SK-N-SH (cell line): ENCODE data around the gene HIPK1. TPM values are rescaled to one million over a fixed set of nuclear protein-coding genes. Genes with fewer than 3 reads are reported as not detected.
A peak's percentile ranks its signal among the peaks of the same experiment; 100 is the strongest.

ENCODE experiments used
- CTCF ChIA-PET: fragments of 300-600, 350-600 bp; formaldehyde crosslinking; extraction: SDS; loops from one replicate; lab custom pipeline; 2021; lab: Yijun Ruan, JAX
- POLR2A ChIA-PET: fragments of 350-600 bp; sonication (Branson Sonifier 250); formaldehyde crosslinking; extraction: SDS; loops from one replicate; lab custom pipeline; 2020; ENCODE audit warnings: antibody characterized with exemption, inconsistent platforms; lab: Yijun Ruan, JAX
- DNase-seq: peaks from one replicate; pipeline ENCODE4 v3.0.0; 2012
- H2AFZ ChIP-seq: fragments of 200-600 bp; sonication (generic); 2 replicates; pipeline ENCODE4 v1.8.1; 2016; ENCODE audit warnings: antibody characterized with exemption, mild to moderate bottlenecking, low read depth
- H3F3A ChIP-seq: fragments of 200-600 bp; sonication (generic); replicated peaks from 2 replicates; pipeline ENCODE3; 2016; ENCODE audit warnings: antibody characterized with exemption, mild to moderate bottlenecking; ENCODE audit not compliant: insufficient read depth
- H3K27ac ChIP-seq, 2 experiments: fragments of 200-500 bp in 1 of 2; fragments of 200-600 bp in 1 of 2; sonication (Bioruptor generic) in 1 of 2; sonication (generic), shearing (Covaris generic) in 1 of 2; 2 replicates each; pipeline versions ENCODE4 v1.5.1 to v1.6.1; 2014 to 2016; ENCODE audit warnings: low read depth in 2 of 2, inconsistent platforms in 1 of 2, low read length in 1 of 2, mild to moderate bottlenecking in 1 of 2, mixed read lengths in 1 of 2
- H3K27me3 ChIP-seq: fragments of 200-600 bp; sonication (generic), shearing (Covaris generic); 2 replicates; pipeline ENCODE4 v1.6.1; 2016; ENCODE audit warnings: mixed run types; ENCODE audit not compliant: insufficient read depth
- H3K36me3 ChIP-seq, 2 experiments: fragments of 200-500 bp in 1 of 2; fragments of 200-600 bp in 1 of 2; sonication (Bioruptor generic) in 1 of 2; sonication (generic) in 1 of 2; replicated peaks in 1 of 2; 2 replicates each; pipeline versions ENCODE3 to v1.5.1; 2014 to 2016; ENCODE audit warnings: low read length in 1 of 2, mild to moderate bottlenecking in 1 of 2; ENCODE audit not compliant: insufficient read depth in 2 of 2, control insufficient read depth in 1 of 2
- H3K4me1 ChIP-seq, 2 experiments: fragments of 200-500 bp in 1 of 2; fragments of 200-600 bp in 1 of 2; sonication (Bioruptor generic) in 1 of 2; sonication (generic), shearing (Covaris generic) in 1 of 2; 2 replicates each; pipeline versions ENCODE4 v1.5.1 to v1.6.1; 2014 to 2016; ENCODE audit warnings: low read depth in 1 of 2, low read length in 1 of 2, mixed run types in 1 of 2; ENCODE audit not compliant: insufficient read depth in 2 of 2, control insufficient read depth in 1 of 2
- H3K4me2 ChIP-seq: fragments of 200-600 bp; sonication (generic), shearing (Covaris generic); 2 replicates; pipeline ENCODE4 v1.6.1; 2017; ENCODE audit warnings: mixed run types
- H3K4me3 ChIP-seq, 2 experiments: fragments of 200-500 bp in 1 of 2; fragments of 200-600 bp in 1 of 2; sonication (Bioruptor generic) in 1 of 2; sonication (generic), shearing (Covaris generic) in 1 of 2; 2 replicates each; pipeline versions ENCODE4 v1.5.1 to v1.8.1; 2014 to 2016; ENCODE audit warnings: low read depth in 2 of 2, inconsistent platforms in 1 of 2, low read length in 1 of 2, mild to moderate bottlenecking in 1 of 2, mixed read lengths in 1 of 2, moderate library complexity in 1 of 2
- H3K79me2 ChIP-seq: fragments of 200-600 bp; sonication (generic); 2 replicates; pipeline ENCODE4 v1.8.1; 2017; ENCODE audit warnings: mild to moderate bottlenecking; ENCODE audit not compliant: insufficient read depth
- H3K9ac ChIP-seq: fragments of 200-600 bp; sonication (generic); 2 replicates; pipeline ENCODE4 v1.6.1; 2017; ENCODE audit warnings: mixed run types
- H3K9me2 ChIP-seq: fragments of 200-600 bp; sonication (generic); 2 replicates; pipeline ENCODE4 v1.6.1; 2017; ENCODE audit warnings: mixed run types
- H3K9me3 ChIP-seq: fragments of 200-600 bp; sonication (generic); 2 replicates; pipeline ENCODE4 v1.6.1; 2017; ENCODE audit warnings: mixed run types, mild to moderate bottlenecking, moderate library complexity
- H4K20me1 ChIP-seq: fragments of 200-600 bp; sonication (generic); 2 replicates; pipeline ENCODE4 v1.6.1; 2017; ENCODE audit warnings: mild to moderate bottlenecking, mixed run types; ENCODE audit not compliant: insufficient read depth
- CTCF ChIP-seq: fragments of 200-600 bp; sonication (generic); IDR thresholded peaks from 2 replicates; pipeline ENCODE4 v1.6.1; 2017; ENCODE audit warnings: antibody characterized with exemption, mild to moderate bottlenecking, moderate library complexity
- ELF1 ChIP-seq: IDR thresholded peaks from 2 replicates; pipeline ENCODE4 v1.4.0; 2012
- GATA2 ChIP-seq: sonication (generic); formaldehyde crosslinking; IDR thresholded peaks from 2 replicates; pipeline ENCODE4 v1.5.0; 2020; ENCODE audit warnings: mild to moderate bottlenecking, missing genetic modification reagents
- RAD21 ChIP-seq: IDR thresholded peaks from 2 replicates; pipeline ENCODE4 v1.6.1; 2012; ENCODE audit warnings: mild to moderate bottlenecking, low read length
- SMC3 ChIP-seq: IDR thresholded peaks from 2 replicates; pipeline ENCODE4 v1.6.1; 2012; ENCODE audit warnings: low read depth, low read length, improper control_type of control experiment
- USF2 ChIP-seq: fragments of 150-350 bp; IDR thresholded peaks from 2 replicates; pipeline ENCODE4 v1.6.1; 2017; ENCODE audit warnings: antibody characterized with exemption, low read length, low read depth, borderline replicate concordance
- WGBS: methylation state at CpG from one replicate; pipeline ENCODE4 v1.1.6; 2017; ENCODE audit warnings: low lambda C conversion rate; 5-methylcytosine and 5-hydroxymethylcytosine counted together
- polyA plus RNA-seq, 3 experiments: library from polyadenylated mRNA; depleted of rRNA; stranded (reverse); fragments of >200 nt; gene quantifications; 2 replicates each; pipeline ENCODE4 v1.2.3, GENCODE V29; 2012

The HIPK1 gene
- polyA plus RNA-seq, 1 of the 3 experiments (the other 2 are of a cell fraction), result 7.1 TPM

DNA sequence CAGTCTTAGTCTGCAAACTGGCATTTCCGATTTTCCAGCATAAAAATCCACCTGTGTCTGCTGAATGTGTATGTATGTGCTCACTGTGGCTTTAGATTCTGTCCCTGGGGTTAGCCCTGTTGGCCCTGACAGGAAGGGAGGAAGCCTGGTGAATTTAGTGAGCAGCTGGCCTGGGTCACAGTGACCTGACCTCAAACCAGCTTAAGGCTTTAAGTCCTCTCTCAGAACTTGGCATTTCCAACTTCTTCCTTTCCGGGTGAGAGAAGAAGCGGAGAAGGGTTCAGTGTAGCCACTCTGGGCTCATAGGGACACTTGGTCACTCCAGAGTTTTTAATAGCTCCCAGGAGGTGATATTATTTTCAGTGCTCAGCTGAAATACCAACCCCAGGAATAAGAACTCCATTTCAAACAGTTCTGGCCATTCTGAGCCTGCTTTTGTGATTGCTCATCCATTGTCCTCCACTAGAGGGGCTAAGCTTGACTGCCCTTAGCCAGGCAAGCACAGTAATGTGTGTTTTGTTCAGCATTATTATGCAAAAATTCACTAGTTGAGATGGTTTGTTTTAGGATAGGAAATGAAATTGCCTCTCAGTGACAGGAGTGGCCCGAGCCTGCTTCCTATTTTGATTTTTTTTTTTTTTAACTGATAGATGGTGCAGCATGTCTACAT is 47.6 kb downstream of the HIPK1 start:
- Histone ChIP-seq H3K9ac (no peak overlapping the region), H3K4me2 (peak overlapping the region; percentile 29; the same call in 1 of the 2 replicates), H2AFZ (no peak overlapping the region), H3K79me2 (no peaks in the 10 kb centered on the region), H3K27me3 (no peaks in the 10 kb centered on the region), H3K4me1 (peaks cover 21 to 49% of the 10 kb centered on the region in 2 experiments), H3K9me2 (no peaks in the 10 kb centered on the region), H3K4me3 (no peak overlapping the region), H4K20me1 (no peaks in the 10 kb centered on the region), H3K9me3 (no peaks in the 10 kb centered on the region), H3F3A (peaks cover 21% of the 10 kb centered on the region), H3K36me3 (peaks cover 24 to 34% of the 10 kb centered on the region in 2 experiments), H3K27ac (peak overlapping the region; percentile 28; a peak in 3 of 4 replicates)
- DNase-seq, result peak; percentile 38
- CTCF ChIA-PET, result interaction anchor here (0.8 to 7.9 kb wide), 26 partner anchors 9 to 695 kb away, joined by 3 to 104 read pairs (median 5); partner anchors contain the start of gene SYT6
- peak; percentile 22; the same call in 1 of the 2 replicates for TF ChIP-seq SMC3
- no peak for TF ChIP-seq USF2
- peak; percentile 34 for TF ChIP-seq RAD21
- peak; percentile 69 for TF ChIP-seq CTCF
- POLR2A ChIA-PET, result no interaction called here
- WGBS, result 92% methylated on average over 4 of the region's 4 CpGs

DNA sequence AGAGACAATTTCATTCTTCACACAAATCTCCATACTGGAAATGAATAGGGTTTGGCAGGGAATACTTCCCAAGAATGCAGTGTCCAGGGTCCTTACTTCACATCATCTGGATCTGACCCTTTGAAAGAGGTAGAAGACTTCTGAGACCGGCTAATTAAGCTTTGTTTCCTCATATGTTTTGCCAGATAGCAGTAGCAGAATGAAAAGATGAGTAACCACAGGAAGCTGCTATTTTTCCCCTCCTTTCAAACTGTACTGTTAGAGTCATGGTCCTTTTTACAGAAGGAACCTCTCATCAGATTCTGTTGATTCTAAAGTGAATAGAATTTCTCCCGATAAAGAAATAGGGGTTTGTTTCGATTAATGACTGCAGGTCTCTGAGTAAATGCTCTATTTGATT is 48.8 kb downstream of the HIPK1 start:
- POLR2A ChIA-PET, result no interaction called here
- CTCF ChIA-PET, result interaction anchor here (0.6 to 7.9 kb wide), 22 partner anchors 10 to 711 kb away, joined by 3 to 104 read pairs (median 7); partner anchors contain the start of gene SYT6
- Histone ChIP-seq H3K9ac (peak overlapping the region; percentile 62; the same call in 1 of the 2 replicates), H3K27me3 (no peaks in the 10 kb centered on the region), H3K79me2 (no peaks in the 10 kb centered on the region), H2AFZ (no peak overlapping the region), H3K4me1 (peaks cover 31 to 57% of the 10 kb centered on the region in 2 experiments), H3K9me3 (no peaks in the 10 kb centered on the region), H3K4me3 (no peak overlapping the region; a peak in 1 of 4 replicates), H3F3A (peaks cover 21% of the 10 kb centered on the region), H3K27ac (peak overlapping the region; percentile 96; a peak in 3 of 4 replicates), H3K36me3 (peaks cover 18 to 23% of the 10 kb centered on the region in 2 experiments), H4K20me1 (no peaks in the 10 kb centered on the region), H3K4me2 (peak overlapping the region; percentile 87; the same call in 1 of the 2 replicates), H3K9me2 (no peaks in the 10 kb centered on the region)
- TF ChIP-seq GATA2 (CRISPR knock-in tag) (no peak), ELF1 (0 out of 2 replicates have a peak, but pooled peaks have one; percentile 8)
- WGBS, result 63% methylated on average over 3 of the region's 3 CpGs
- no peak for DNase-seq
